Fibroblast of skin of right quadriceps (primary cell): ENCODE data around the gene FOXP4.
A peak's percentile ranks its signal among the peaks of the same experiment; 100 is the strongest.

Experiments used
- DNase-seq: peaks from one replicate; pipeline ENCODE4 v3.0.0-alpha.2; 2013

The FOXP4 gene

DNA sequence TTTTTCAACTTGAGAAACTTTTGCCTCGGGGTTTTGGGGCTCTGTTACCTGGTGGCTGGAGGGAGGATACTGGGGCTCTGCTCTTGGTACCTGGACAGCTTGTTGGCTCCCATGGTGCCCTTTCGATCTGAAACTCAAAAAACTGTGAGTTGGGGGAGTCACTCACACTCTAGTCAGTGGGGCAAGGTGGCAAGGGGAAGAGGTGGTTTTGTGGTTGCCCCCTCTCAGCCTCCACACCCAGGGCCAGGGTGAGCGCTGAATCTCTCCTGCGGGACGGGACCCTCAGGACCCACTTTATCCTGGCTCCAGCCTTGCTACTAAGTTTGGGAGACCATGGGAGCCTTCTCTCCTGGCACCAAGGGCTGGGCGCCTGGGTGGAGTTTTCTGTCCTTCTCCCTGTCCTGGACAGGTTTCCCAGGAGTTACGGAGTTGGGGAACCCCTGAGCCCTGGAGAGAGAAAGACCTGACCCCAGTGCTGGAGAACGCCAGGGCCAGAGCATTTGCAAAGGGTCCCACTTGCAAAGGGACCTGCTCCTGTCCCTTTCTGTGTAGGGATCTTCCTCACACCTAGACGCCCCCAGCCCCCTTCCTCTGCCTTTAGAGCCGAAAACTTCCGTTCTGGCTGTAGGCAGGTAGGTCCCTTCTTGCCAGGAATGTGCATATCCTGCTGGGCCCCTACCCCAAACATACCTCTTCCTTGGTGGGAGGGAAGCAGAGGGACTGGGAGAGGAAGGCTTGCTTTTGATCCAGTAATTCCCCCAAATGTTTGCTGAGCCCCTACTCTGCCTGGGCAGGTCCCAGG, 2.9 kb downstream of the FOXP4 start:
- DNase-seq: no peak

DNA sequence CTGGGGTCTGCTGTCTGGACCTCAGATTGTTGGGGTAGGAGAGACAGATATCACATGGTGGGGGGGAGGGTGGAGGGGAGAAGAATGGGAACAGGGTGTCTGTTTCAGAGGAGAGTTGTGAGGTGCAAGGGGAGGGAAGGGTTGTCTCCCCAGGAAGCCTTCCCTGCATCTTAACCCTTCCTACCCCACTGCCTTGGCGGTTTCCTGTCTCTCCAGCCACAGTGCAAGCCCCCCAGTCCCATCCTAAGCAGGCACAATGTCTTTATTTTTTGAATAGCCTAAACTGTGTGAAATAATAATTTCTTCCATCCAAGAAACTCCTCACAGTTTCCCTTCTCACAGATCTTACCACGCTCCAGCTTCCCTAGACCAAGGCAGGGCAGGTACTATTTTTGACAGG, 3.5 kb downstream of the FOXP4 start:
- DNase-seq: no peak

- DNase-seq: no peak
Measured at GRCh38 chr6:41551086-41551700, 5.0 kb downstream of the FOXP4 start.

DNA sequence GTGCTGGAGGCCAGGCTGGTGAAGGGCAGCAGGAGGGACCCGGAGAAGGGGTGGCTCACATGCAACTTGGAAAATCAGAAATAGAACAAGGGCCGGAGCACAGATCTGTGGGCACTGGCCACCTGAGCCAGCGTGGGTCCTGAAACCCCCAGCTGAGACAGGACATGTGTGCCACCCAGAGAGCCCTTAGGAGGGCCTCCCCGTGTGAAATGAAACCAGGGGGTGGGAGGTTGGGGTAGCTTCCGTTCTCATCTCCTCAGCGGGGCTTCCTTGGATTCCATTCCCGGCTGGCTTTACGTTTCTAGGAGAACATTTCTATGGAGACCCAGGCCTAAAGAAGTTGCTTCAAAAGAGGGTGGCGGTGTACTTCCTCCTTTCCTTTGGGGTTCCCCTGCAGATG, 5.7 kb downstream of the FOXP4 start:
- no peak for DNase-seq

DNA sequence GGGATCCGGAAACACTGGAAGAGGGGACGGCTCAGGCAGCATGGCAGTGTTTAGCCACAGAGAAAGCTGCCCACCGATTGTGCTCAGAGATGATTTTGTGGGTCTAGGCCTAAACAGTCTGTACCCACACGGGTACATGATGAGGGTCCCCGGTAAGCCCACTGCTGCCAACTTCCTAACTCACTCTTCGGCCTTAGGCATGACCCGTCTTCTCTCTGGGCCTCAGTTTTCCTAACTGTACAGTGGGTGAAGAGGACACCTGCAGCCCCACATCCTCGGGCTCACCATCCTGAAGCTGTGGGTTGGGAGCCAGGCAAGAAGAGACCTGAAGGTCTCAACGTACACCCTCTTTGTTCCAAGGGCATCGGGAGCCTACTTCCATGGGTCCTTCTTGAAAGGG, 6.5 kb downstream of the FOXP4 start:
- DNase-seq: no peak

DNA sequence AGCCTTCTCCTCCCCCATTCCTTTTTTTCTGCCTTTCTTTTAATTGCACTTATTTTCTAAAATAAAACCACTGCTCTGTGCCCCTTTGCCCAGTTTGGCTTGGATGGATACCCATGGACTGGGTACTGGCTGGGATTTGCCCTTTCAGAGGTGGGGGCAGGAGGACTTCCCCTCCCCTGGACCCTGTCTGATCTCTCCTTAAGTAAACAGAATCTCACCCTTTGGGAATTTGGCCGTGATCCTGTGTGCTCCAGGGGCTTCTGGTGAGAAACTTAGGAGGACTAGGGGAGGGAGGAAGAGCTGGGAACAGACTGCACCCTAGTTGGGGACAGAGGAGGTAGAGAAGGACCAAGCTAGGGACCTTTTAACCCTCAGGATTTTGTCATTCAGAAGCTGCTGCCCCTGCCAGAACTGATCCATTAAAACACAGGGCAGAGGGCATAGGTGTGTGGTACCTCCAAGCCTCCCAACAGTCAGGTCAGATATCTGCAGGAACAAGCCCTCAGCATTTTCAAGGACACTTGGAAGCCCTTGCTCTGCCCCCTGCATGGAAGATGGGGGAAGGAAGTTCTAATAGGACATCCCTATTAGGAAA, 7.3 kb downstream of the FOXP4 start:
- DNase-seq: no peak

DNA sequence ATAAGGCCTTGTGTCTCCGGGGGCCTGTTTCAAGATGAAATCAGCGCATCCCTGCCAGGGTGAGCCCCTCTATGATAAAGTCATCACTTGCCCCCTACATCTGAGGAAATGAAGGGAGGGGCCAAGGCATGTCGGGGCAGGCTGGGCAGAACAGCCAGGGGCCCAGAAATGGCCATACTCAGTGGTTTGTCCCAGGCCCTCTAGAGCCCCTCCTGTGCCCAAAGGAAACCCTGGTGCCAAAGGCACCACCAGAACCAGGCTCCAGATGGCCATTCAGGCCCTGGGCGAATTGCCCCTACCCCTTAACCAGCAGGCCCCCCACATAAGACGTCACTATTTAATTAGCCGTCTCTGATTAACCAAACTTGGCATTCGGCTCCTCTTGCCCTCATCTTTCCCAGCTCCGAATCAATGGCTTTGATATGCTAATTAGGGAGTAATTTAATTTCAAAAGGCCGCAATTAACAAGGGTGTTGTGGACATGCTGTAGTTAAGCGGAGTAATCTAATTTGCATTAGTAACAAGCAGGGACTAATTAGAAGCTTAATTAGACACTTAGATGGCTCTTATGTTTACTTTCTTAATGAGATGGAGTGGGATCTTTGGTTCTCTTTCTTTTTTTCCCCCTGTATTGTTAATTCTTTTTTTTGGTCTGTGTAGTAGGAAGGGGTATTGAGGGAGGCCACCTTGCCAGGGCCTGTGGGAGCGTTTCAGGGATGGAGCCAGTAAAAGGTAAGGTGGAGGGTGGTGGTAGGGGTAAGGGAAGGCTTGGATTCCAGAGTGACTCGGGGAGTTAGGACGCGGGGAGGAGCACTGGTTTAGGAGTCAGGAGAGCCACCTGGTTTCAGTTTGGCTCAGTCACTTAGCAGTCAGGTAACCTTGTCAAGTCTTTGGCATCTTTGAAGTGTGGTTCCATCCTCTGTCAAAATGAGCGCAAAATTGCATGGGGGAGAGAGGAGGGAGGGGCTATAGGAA, 9.4 kb downstream of the FOXP4 start:
- no peak for DNase-seq

GRCh38 chr6:41557335-41557734, 11.2 kb downstream of the FOXP4 start:
- DNase-seq: no peak

DNA sequence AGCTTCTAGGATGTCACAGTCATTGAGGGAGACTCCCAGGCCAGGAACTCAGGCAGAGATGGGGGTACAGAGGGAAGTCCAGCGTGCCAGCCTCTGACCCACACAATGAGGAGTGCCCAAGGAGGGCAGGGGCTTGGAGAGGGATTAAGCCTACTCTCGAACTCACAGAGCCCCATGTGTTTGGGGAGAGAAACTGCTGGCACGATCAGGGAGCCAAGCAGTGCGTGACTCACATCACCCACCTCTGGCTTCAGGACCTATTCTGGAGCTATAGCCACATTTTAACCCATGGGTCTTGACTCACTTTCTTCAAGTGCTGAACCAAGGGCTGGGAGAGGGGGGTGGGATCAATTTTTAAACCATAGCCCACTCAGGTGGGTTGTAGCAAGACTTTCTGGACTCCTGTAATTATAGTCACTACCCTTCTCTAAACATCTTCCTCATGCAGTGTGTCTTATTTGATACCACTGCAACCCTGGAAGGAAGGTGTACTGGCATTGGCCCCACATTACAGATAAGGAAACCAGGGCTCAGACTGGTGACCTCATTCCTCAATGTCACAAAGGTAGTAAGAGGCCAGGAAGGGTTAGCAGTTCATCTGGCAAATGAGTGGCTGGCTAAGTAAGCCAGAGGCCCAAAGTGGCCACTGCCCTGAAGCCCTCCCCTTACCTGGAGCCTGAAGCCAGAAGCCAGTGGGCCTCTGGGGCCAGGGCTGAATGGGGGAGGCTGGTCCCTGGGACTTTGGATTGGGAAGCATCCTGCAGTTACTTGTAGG, 12.0 kb downstream of the FOXP4 start:
- no peak for DNase-seq

DNA sequence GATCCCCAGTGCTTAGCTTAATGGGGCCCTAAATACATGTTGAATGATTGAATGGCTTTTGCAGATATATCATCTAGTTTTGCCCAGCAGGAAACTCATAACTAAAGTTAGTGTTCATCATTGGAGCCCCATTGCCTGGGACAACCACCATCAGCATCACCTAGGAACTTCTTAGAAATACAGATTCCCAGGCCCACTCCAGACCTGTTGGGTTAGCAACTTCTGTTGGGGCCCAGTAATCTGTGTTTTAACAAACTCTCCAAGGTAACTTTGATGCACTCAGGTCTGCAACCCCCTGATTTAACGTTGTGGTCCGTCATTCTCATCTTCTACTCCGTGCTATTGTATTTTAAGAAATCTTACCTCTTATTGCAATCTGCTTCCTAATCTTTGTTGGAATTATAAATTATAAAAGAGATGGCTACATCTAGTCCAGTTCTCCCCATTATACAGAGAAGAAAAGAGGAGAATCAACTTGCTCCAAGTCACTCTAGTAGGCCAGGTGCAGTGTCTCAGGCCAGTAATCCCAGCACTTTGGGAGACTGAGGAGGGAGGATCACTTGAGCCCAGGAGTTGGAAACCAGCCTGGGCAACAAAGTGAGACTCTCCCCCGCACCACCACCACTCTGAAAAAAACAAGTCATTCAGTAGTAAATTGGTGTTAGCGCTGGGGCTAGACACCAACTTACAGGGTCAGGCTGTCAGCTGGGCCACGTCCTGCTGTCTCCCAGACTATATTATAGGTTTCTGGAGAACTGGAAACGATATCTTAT, 13.7 kb downstream of the FOXP4 start:
- no peak for DNase-seq

GRCh38 chr6:41560431-41561192, 14.4 kb downstream of the FOXP4 start:
- peak; percentile 24 for DNase-seq

- DNase-seq: no peak
Measured at GRCh38 chr6:41561416-41561815, 15.2 kb downstream of the FOXP4 start.

DNA sequence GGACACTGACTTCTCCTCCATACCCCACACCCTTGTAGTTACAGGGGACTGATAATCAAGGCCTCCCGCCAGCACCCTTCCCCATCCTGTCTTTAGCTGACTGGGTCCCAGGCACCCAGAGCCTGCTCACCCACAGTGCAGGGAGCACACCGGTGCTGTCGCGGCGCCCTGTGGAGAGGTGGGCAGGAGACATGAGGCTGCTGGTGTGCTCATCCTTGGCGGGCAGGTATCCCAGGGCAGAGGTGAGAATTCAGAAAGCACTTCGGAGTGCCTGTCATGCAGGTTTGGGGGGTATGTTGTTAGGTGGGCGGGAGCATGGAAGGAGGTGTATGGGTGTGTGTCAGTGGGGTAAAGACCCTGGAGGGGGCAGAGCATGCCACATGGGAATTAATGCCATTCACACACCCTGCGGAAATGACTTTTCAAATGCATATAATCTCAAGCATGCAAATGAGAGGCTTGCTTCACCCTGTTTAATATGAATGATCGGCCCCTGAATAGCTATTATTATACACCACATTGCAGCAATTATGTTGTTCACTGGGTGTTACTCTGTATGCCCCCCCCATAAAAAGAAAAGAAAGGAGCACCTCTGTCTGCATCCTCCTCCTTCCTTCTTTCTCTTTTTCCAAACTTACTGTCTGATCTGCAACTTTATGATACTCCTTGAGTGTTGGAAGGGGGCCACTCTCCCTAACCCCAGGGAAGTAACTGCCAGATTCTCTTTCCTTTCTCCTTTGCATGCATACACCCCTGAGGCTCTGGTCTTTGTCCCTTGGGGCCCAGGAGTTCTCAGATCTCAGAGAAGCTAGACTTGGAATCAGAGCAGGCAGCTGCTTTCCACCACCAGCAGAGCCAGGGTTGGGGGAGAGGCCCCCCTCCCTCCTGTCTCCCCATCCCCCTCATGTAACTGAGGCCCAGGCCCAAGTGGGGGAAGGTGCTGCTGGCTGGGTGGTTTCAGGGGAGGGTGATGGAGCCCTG, 16.0 kb downstream of the FOXP4 start:
- no peak for DNase-seq

DNA sequence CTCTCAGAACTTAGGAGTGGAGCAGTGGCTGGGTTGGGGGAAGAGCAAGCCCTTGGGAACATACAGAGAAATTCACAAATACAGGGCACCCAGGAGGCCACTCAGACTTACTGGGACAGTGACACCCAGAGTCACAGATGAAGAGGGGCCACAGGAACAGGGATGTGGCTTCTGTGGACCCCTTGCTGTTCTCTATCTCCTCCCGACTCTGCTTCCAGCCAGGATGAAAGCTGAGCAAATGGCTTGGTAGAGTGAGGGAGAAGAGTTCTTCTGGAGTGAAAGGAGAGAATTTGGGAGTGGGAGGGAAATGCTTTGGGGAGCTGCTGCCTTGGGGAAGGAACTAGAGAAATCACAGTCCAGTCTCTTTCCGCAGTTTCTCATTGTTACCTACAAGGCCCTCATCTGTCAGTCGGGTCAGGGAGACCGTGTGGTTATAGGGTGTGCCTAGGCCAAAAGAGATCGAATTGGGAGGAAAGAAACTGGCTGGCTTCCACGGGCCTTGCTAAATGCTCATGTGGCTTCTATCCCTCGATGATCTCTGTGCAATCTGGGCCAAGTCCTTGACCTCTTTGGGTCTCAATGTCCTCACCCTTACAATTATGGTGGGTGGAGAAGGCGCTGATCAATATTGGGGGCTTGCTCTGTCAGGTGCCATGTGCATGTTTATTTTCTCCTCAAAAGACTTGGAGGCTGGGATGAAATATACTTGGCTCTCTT, 17.0 kb downstream of the FOXP4 start:
- no peak for DNase-seq

DNA sequence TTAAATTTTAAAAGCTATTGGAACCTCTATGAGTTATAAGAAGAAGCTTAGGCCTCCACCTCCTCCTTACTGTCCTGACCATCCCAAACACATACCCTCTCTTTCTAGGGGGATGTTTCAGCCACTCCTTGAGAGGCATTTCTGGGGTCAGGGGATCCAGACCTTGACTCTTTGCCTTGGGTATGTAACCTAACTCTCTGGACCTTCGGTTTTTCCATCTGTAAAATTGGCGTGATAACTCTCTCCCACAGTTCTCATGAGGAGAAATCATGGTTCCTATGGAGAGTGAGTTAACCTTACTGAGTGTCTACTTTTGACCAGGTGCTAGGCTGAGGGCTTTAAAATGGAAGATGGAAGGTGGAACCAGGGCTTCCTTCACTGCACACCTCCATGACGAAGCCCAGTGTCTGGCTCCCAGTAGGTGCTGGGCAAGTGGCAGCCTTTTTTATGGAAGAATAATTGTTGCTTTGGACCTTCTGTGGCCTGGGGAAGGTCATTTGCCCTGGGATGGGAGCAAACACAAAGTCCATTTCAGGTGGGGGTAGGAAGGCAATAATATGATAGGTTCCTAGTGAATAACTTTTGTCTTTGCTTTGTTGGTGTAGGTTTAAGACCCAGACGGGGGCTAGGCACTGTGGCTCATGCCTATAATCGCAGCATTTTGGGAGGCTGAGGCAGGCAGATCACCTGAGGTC, 18.4 kb downstream of the FOXP4 start:
- no peak for DNase-seq

- no peak for DNase-seq
Measured at GRCh38 chr6:41565701-41566100, 19.5 kb downstream of the FOXP4 start.

GRCh38 chr6:41566961-41567360, 20.8 kb downstream of the FOXP4 start:
- DNase-seq: no peak

DNA sequence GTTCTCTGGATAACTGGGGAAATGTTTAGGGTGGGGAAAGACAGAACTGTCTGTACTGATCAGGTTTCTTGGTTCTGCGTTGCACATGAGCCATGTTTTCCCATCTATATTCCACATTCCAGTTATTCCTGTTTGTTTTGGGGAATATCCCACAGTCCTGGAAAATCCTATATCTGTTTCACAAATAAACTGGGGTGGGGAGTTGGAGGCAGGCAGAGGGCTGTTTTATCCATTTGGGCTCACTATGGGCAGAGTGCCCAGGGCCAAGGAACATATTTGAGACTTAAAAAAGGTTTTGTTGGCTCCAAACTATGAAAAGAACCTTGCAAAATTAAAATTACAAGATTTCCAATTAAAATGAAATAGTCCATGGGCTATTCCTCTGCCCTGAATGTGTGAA, 21.5 kb downstream of the FOXP4 start:
- DNase-seq: no peak
